ENCODE data around the gene EFL1.
"Not testable (repeated sequence)": the region's sequence is repeated elsewhere in the genome, so short reads cannot be mapped to it uniquely, and the experiment has no call there.

The EFL1 gene

DNA sequence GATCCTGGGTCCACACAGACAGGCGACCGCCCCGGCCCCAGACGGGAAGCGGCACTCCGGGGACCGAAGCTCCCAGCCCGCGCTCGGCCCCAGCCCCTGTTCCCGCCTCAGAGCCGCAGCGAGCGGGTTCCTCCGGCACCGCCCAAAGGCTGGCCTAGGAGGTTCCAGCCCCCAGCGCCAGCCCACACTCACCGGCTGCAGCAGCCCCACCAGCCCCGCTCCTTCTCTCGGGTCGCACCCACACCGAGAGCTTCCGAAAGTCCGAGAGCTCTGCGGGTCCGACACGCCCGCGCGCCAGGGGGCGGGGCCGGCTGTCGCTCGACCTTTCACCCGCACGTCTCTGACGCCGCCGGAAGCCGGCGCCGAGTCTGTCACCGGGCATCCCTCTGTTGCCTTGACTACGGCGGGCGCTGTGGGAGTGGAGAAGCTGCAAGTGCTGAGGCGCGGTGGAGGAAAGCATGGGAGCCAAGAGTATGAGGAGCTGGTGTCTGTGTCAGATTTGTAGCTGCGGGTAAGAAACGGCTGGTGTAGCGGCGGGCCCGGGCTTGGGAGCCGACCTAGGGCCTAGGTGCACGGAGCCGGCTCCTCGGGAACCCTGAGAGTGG, at the start of gene EFL1, which contains the start of gene SAXO2:
TSS of gene EFL1 (minus strand) at position 313 of the 605 bp plus-strand sequence. CDS start 956 bp downstream, outside the sequence.
TSS of gene SAXO2 (plus strand) at position 397 of the 605 bp plus-strand sequence. CDS start at position 459, 62 bp downstream.
- DNase-seq: peak; percentile 87 to 88

DNA sequence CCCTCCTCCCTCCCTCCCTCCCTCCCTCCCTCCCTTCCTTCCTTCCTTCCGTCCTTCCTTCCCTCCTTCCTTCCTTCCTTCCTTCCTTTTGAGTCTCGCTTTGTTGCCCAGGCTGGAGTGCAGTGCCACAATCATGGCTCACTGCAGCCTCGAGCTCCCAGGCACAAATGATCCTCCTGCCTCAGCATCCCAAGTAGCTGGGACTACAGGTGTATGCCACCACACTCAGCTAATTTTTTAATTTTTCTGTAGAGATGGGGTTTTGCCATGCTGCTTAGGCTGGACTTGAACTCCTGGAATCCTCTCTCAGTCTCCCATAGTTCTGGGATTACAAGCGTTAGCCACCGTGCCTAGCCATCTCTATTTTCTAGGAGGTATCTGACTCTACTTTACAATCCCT, 48.8 kb upstream of the EFL1 start:
- not testable (repeated sequence) for DNase-seq

GRCh38 chr15:82309802-82310201, 47.3 kb upstream of the EFL1 start:
- no peak for DNase-seq

- DNase-seq: no peak
Measured at GRCh38 chr15:82307714-82308081, 45.2 kb upstream of the EFL1 start.

GRCh38 chr15:82306791-82307713, 44.5 kb upstream of the EFL1 start:
- no peak for DNase-seq

DNA sequence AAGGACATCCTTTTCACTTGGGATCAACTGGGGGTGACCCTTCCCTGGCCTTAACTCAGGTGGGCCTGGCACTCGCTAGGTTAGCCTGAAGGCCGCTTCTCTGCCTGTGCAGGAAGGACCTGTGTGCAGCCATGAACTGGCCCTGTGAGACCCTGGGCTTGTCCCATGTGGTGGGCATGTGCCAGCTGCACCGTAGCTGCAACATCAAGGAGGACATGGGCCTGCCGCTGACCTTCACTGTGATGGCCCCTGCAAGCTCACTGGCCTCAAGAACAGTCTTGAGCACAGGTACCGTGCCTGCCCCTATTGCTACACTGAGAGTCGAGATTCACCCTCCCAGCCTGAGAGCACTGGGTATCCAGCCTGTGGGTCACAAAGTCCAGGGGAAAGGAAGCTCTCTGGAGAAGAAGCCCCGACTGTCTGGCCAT, 43.1 kb upstream of the EFL1 start:
- DNase-seq: no peak

DNA sequence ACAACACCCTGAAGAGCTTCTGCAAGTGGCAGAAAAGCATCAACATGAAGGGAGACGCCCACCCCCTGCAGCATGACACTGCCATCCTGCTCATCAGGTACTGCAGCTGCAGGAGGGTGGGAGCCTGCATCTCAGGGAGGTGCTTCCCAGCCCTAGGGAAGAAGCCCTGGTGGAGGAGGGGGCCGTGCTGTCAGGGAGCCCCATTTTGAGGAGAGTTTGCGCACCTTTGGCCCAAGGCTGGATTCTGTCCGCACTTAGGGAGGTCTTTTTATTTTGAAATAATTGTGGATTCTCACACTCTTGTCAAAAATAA, 42.2 kb upstream of the EFL1 start:
- DNase-seq: no peak

- no peak for DNase-seq
Measured at GRCh38 chr15:82303956-82304777, 41.6 kb upstream of the EFL1 start.

DNA sequence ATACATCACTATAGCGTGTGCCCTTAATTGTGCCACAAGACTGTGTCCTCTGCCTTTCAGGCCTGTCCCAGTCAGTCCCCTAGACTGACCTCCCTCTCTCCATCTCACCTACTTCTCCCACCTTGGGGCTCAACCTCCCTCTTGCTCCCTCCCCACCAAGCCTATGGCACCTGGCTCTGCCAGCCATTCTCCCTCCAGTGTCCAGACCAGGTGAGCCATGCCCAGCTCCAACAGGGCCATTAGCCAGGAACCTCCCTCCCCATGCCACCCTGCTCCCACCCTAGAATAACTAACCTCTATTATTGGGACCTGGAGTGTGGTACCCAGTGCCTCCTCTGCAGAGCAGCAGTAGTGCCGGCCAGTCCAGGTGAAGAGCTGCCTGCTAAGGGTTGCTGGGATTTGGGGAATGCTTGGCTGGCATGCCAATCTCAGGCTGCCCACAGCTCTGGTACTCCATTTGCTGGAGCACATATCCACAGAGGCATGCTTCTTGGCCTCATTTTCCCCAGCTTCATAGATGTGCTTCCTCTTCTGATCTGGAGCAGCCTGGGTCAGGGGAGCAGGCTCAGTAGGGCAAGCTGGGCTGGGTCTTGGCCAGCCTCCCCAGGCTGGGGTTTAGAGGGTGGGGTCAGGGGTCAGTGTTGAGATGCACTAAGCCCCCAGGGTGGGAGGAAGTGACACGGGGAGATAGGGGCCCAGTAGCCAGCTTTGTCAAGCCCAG, 38.9 kb upstream of the EFL1 start:
- no peak for DNase-seq

DNA sequence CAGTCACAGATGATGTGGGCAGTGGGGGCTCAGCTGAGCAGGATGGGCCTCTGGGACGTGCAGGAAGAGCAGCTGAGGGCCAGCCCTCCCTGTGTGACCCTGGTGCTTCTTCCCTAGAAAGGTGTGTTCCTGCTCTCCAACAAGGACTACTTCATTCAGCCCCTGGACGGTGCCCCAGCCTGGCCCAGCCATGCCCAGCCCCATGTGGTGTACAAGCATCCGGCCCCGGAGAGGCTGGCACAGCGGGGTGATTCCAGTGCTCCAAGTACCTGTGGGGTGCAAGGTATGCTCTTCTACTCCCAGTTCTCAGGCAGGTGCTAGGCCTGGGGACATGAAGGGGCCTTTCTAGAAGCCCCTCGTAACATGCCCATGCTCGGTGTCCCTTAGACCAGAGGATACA, 38.3 kb upstream of the EFL1 start:
- DNase-seq: no peak

- not testable (repeated sequence) for DNase-seq
Measured at GRCh38 chr15:82300326-82300725, 37.8 kb upstream of the EFL1 start.

GRCh38 chr15:82299511-82299914, 37.0 kb upstream of the EFL1 start:
- DNase-seq: not testable (repeated sequence)

DNA sequence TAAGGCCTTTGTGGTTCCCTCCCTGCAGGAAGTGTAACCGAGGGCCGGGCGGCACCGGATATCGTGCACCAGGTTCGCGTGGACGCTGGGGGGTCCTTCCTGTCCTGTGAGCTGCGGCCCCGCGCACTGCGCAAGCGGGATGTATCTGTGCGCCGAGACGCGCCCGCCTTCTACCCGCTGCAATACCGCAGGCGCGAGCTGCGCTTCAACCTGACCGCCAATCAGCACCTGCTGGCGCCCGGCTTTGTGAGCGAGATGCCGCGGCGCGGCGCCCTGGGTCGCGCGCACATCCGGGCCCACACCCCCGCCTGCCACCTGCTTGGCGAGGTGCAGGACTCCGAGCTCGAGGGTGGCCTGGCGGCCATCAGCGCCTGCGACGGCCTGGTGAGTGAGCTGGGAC, 36.0 kb upstream of the EFL1 start:
- no peak for DNase-seq

- no peak for DNase-seq
Measured at GRCh38 chr15:82298032-82298431, 35.5 kb upstream of the EFL1 start.

DNA sequence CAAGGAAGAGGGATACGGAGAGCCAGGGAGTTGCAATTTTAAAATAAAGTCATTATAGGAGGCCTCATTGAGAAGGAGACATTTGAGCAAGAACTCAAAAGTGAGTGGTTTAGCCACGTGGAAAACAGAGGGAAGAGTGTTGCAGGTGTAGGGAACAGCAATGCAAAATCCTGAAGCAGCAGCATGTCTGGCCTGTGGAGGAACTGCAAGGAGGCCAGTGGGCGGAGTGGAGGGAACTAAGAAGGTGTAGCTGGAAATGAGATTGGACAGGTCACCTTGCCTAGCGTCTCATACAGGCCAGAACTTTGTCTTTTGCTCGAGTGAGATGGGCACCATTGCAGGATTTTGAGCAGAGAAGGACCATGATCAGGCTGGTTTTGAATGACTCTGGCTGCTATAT, 35.0 kb upstream of the EFL1 start:
- no peak for DNase-seq

- no peak for DNase-seq
Measured at GRCh38 chr15:82294061-82294690, 31.6 kb upstream of the EFL1 start.

DNA sequence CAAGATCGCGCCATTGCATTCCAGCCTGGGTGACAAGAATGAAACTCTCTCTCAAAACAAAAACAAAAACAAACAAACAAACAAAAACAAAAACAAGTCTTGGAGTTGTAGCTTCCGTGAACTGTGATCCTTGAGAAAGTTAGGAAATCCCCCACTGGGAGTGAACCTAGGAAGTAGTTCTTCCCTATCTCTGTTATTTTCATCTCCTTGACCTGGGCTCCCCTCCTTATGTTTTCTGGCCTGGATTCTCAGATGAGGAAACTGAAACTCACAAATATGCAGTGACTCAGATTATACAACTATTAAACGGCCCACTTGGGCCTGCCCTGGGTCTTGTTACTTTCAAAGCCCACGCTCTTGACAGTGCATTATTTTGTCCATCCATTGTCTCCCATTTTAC, 29.7 kb upstream of the EFL1 start:
- DNase-seq: no peak

DNA sequence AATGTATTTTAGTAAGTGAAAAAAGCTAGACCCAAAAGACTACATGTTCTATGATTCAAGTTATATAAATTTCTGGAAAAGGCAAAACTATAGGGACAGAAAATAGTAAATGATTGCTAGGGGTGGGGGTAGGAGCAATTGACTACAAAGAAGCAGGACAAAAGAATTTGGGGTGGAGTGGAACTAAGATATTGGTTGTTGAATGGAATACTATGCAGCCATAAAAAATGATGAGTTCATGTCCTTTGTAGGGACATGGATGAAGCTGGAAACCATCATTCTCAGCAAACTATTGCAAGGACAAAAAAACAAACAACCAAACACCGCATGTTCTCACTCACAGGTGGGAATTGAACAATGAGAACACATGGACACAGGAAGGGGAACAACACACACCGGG, 25.7 kb upstream of the EFL1 start:
- DNase-seq: not testable (repeated sequence)

- not testable (repeated sequence) for DNase-seq
Measured at GRCh38 chr15:82286475-82286874, 23.9 kb upstream of the EFL1 start.

GRCh38 chr15:82284381-82284780, 21.8 kb upstream of the EFL1 start:
- DNase-seq: not testable (repeated sequence)

DNA sequence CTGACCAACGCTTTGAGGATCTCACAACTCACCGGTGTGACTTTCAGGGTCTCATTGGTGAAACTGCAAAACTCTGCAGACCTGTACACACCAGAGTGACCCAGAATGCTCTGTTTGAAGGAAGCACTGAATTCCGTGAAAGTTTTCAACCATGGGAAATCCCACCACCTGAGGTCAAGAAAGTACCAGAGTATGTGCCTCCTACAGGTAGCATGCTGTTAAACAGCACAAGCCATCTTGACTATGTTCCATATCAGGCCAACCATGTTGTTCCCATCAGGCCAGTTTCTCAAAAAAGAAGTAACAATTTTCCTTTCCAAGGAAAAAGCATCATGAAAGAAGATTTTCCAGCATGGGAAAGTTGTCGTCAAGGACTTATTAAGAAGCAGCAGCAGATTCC, 19.9 kb upstream of the EFL1 start:
- not testable (repeated sequence) for DNase-seq

GRCh38 chr15:82281276-82281675, 18.7 kb upstream of the EFL1 start:
- DNase-seq: not testable (repeated sequence)

All from AML-193 (cell line).